Loucy (cell line): ENCODE measurements around the gene LUZP2.

Experiments used
- H2AFZ ChIP-seq: fragments of 200-600 bp; sonication (generic); 2 replicates; pipeline ENCODE4 v1.6.0; 2016; ENCODE audit warnings: antibody characterized with exemption, mild to moderate bottlenecking, low read length, moderate library complexity
- H3F3A ChIP-seq: fragments of 200-600 bp; 2 replicates; pipeline ENCODE4 v1.6.0; 2016; ENCODE audit warnings: antibody characterized with exemption, low read depth, mild to moderate bottlenecking
- H3K27me3 ChIP-seq: fragments of 200-600 bp; sonication (generic); 2 replicates; pipeline ENCODE4 v1.6.1; 2014; ENCODE audit warnings: low read length, mild to moderate bottlenecking; ENCODE audit not compliant: insufficient read depth, poor library complexity, severe bottlenecking
- H3K36me3 ChIP-seq: fragments of 200-600 bp; sonication (generic); 2 replicates; pipeline ENCODE4 v1.6.1; 2016; ENCODE audit warnings: low read length; ENCODE audit not compliant: insufficient read depth
- H3K4me1 ChIP-seq: fragments of 200-600 bp; sonication (generic); 2 replicates; pipeline ENCODE4 v1.5.1; 2014; ENCODE audit warnings: low read length, mild to moderate bottlenecking; ENCODE audit not compliant: insufficient read depth, poor library complexity, severe bottlenecking
- H3K4me2 ChIP-seq: fragments of 200-600 bp; sonication (generic); 2 replicates; pipeline ENCODE4 v1.6.0; 2014; ENCODE audit warnings: antibody characterized with exemption, low read length, low read depth, mild to moderate bottlenecking; ENCODE audit not compliant: poor library complexity, severe bottlenecking
- H3K4me3 ChIP-seq: fragments of 200-600 bp; sonication (generic); 2 replicates; pipeline ENCODE4 v1.5.1; 2014; ENCODE audit warnings: low read length, mild to moderate bottlenecking, mixed read lengths; ENCODE audit not compliant: poor library complexity, severe bottlenecking
- H3K79me2 ChIP-seq: fragments of 200-600 bp; sonication (generic); 2 replicates; pipeline ENCODE4 v1.6.1; 2014; ENCODE audit warnings: low read length; ENCODE audit not compliant: insufficient read depth
- H3K9ac ChIP-seq: fragments of 200-600 bp; sonication (generic); 2 replicates; pipeline ENCODE4 v1.6.0; 2014; ENCODE audit warnings: mild to moderate bottlenecking, low read depth, low read length, moderate library complexity; ENCODE audit not compliant: poor library complexity, severe bottlenecking
- H3K9me2 ChIP-seq: fragments of 200-600 bp; sonication (generic); replicated peaks from 2 replicates; pipeline ENCODE4 v1.6.1; 2016; ENCODE audit warnings: low read depth, low read length, mixed read lengths
- H3K9me3 ChIP-seq: fragments of 200-600 bp; sonication (generic); 2 replicates; pipeline ENCODE4 v1.6.1; 2014; ENCODE audit warnings: mild to moderate bottlenecking, antibody characterized with exemption, low read length, low read depth; ENCODE audit not compliant: insufficient read depth
- H4K20me1 ChIP-seq: fragments of 200-600 bp; sonication (generic); 2 replicates; pipeline ENCODE4 v1.6.0; 2014; ENCODE audit warnings: antibody characterized with exemption, low read length, mild to moderate bottlenecking; ENCODE audit not compliant: insufficient read depth, poor library complexity, severe bottlenecking
- EZH2phosphoT487 ChIP-seq: fragments of 200-600 bp; IDR thresholded peaks from 2 replicates; pipeline ENCODE4 v1.6.1; 2018; ENCODE audit warnings: antibody characterized with exemption, mild to moderate bottlenecking, moderate library complexity, borderline replicate concordance
- TF ChIP-seq, protein P1 (sequence below): fragments of 200-600 bp; sonication (generic); conservative IDR thresholded peaks from 2 replicates; pipeline ENCODE4 v1.5.1; 2014; ENCODE audit warnings: mild to moderate bottlenecking, antibody characterized with exemption, low read length

The LUZP2 gene

DNA sequence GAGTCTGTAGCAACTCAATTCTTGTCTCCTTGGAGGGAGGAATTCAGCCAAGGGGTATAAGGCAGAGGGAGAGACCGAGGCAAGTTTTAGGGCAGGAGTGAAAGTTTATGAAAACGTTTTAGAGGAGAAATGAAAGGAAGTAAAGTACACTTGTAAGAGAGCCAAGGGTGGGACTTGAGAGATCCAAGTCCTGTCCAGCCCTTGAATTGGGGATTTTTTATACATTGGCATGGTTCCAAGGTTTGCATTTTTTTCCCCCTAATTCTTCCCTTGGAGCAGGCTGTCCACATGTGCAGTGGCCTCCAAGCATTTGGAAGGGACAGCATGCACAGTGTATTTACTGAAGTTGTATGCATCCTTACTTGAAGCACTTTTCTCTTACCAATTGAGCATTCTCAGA is 192.1 kb downstream of the LUZP2 start:
- no peak overlapping the region for H3K9ac ChIP-seq
- no peaks in the 10 kb centered on the region for H3F3A ChIP-seq
- no peaks in the 10 kb centered on the region for H3K9me3 ChIP-seq
- no peaks in the 10 kb centered on the region for H3K36me3 ChIP-seq
- H3K4me2 ChIP-seq: no peak overlapping the region
- H3K27me3 ChIP-seq: no peaks in the 10 kb centered on the region
- TF ChIP-seq, protein P1, sequence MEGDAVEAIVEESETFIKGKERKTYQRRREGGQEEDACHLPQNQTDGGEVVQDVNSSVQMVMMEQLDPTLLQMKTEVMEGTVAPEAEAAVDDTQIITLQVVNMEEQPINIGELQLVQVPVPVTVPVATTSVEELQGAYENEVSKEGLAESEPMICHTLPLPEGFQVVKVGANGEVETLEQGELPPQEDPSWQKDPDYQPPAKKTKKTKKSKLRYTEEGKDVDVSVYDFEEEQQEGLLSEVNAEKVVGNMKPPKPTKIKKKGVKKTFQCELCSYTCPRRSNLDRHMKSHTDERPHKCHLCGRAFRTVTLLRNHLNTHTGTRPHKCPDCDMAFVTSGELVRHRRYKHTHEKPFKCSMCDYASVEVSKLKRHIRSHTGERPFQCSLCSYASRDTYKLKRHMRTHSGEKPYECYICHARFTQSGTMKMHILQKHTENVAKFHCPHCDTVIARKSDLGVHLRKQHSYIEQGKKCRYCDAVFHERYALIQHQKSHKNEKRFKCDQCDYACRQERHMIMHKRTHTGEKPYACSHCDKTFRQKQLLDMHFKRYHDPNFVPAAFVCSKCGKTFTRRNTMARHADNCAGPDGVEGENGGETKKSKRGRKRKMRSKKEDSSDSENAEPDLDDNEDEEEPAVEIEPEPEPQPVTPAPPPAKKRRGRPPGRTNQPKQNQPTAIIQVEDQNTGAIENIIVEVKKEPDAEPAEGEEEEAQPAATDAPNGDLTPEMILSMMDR: no peak
- no peak for TF ChIP-seq EZH2phosphoT487
- H3K79me2 ChIP-seq: no peaks in the 10 kb centered on the region
- H2AFZ ChIP-seq: no peak overlapping the region
- H3K9me2 ChIP-seq: no peaks in the 10 kb centered on the region
- H3K4me1 ChIP-seq: no peaks in the 10 kb centered on the region
- no peak overlapping the region for H3K4me3 ChIP-seq
- H4K20me1 ChIP-seq: no peaks in the 10 kb centered on the region

DNA sequence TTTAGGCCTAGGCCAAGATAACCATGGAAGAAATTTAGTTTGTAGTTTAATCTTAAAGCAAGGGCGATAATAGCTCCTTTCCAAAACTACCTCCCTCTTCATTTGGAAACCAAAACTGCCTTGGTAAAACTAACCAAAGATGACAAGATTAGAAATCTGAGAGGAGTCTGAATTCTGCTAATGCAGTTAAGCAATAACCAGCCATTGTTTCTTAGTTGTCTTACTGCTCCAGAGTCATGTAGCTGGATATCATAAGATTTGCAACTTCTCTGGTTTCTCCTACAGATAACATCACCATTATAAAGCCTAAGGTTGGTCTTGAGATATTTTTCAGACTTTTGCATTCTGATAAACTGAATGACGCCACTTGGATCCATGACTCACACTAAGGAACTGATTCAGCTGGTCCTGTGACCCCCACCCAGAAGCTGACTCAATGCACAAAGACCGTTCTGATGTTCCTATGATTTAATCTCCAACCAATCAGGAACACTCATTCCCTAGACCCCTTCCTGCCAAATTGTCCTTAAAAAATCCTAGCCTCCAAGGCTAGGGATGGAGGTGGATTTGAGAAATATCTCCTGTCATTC is 200.8 kb downstream of the LUZP2 start:
- Histone ChIP-seq H3K79me2 (no peaks in the 10 kb centered on the region), H3K9ac (no peak overlapping the region), H4K20me1 (no peaks in the 10 kb centered on the region), H3K4me1 (no peaks in the 10 kb centered on the region), H2AFZ (no peak overlapping the region), H3K4me2 (no peak overlapping the region), H3K4me3 (no peak overlapping the region), H3K9me3 (no peaks in the 10 kb centered on the region), H3K9me2 (no peaks in the 10 kb centered on the region), H3K36me3 (no peaks in the 10 kb centered on the region), H3F3A (no peaks in the 10 kb centered on the region), H3K27me3 (no peaks in the 10 kb centered on the region)
- TF ChIP-seq EZH2phosphoT487: no peak

DNA sequence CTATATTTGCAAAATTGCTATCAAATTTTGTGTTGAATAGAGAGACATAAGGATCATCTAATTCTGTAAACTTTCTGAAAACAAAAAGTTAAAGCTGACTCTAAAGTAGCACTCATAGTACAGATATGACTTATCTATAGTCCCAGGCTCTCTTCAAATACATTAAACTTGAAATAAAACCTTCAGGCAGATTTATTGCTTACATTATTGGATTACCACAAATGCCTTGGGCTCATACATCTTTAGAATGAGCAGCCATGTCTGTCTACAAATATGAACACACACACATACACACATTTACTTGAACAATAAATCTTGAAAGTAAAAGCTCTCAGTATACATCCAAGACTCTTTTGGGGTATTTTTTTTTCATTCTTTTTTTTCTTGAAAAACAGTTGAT is 207.9 kb downstream of the LUZP2 start:
- Histone ChIP-seq H3K9me3 (no peaks in the 10 kb centered on the region), H3K79me2 (no peaks in the 10 kb centered on the region), H3K9ac (no peak overlapping the region), H3K4me1 (no peaks in the 10 kb centered on the region), H4K20me1 (no peaks in the 10 kb centered on the region), H3K27me3 (no peaks in the 10 kb centered on the region), H2AFZ (no peak overlapping the region), H3K36me3 (no peaks in the 10 kb centered on the region), H3K9me2 (no peaks in the 10 kb centered on the region), H3K4me3 (no peak overlapping the region), H3F3A (no peaks in the 10 kb centered on the region), H3K4me2 (peak overlapping the region; percentile 23)
- no peak for TF ChIP-seq EZH2phosphoT487
- TF ChIP-seq, protein P1: no peak

DNA sequence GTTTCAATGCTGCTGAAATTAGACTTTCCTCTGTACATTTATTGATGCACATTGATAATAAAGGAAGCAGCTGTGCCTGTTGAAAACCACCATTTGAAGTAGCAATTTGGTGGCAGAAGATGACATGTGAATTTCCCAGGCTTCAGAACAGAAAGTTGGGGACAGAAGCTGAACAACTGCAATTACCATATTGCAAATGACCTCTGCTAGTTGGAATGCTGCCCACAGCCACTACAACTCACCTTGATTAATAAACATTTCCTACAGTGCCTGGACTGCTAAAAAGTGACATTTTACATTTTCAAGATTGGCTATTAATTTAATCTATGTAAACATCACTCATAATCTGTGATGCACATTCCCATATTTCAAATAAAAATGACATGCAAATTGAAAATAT is 208.6 kb downstream of the LUZP2 start:
- Histone ChIP-seq H3K4me2 (peak overlapping the region; percentile 23), H2AFZ (no peak overlapping the region), H3K9me2 (no peaks in the 10 kb centered on the region), H3K79me2 (no peaks in the 10 kb centered on the region), H3K9me3 (no peaks in the 10 kb centered on the region), H4K20me1 (no peaks in the 10 kb centered on the region), H3K4me3 (no peak overlapping the region), H3F3A (no peaks in the 10 kb centered on the region), H3K36me3 (no peaks in the 10 kb centered on the region), H3K27me3 (no peaks in the 10 kb centered on the region), H3K4me1 (no peaks in the 10 kb centered on the region), H3K9ac (no peak overlapping the region)
- TF ChIP-seq, protein P1: no peak
- TF ChIP-seq EZH2phosphoT487: no peak
